Measurements from ENCODE around the gene TBX6. TPM values are rescaled to one million over a fixed set of nuclear protein-coding genes. Genes with fewer than 3 reads are reported as not detected.

TBX6 gene
- total RNA-seq (0.42 and 0.60 TPM in 2 replicates), polyA plus RNA-seq (0.30 and 0.40 TPM in 2 replicates), polyA minus RNA-seq (not detected in 2 replicates), Bru-seq, nascent RNA (percentile 13 among the genes with signal in this experiment), BruChase-seq, experiment 1, labeled RNA remaining after a 6-hour chase (percentile 28 among the genes with signal in this experiment), BruChase-seq, experiment 2, labeled RNA remaining after a 2-hour chase (percentile 20 among the genes with signal in this experiment)
- polyA plus RNA-seq (2011; cell fraction: cytosol; rRNA removed) = 0.05 and 0.13 TPM in 2 replicates
- 0.41 and 0.42 TPM in 2 replicates for polyA plus RNA-seq (2011; cell fraction: nucleus; rRNA removed)
- 0.16 and 0.23 TPM in 2 replicates for polyA plus RNA-seq (2012)
- not detected for polyA minus RNA-seq (2011; cell fraction: cytosol; rRNA and poly(A)+ RNA removed)
- polyA minus RNA-seq (2011; cell fraction: nucleus; rRNA and poly(A)+ RNA removed) = 0.43 TPM in 1 of 2 replicates, not detected in the other
- long read RNA-seq = 0 reads

GRCh38 chr16:30091474-30092372 lies at the start of gene TBX6:
TBX6 (minus strand) TSS chr16:30091924; CDS start chr16:30091193, 731 bp downstream.
- FAIRE-seq (peak; percentile 98), DNase-seq (ENCODE audit: low read depth, low spot score) (peak; percentile 92)
- peaks cover 0 to 8% of the 10 kb centered on the region in 2 experiments for H3K36me3 ChIP-seq (ENCODE audit: control insufficient read depth in 2 of 2, extremely low read depth in 1 of 2, insufficient read depth in 2 of 2, low read length in 2 of 2)
- peak within 1 kb of the TSS; percentile 96 for H2AFZ ChIP-seq (ENCODE audit: low read depth, low read length)
- H3K27me3 ChIP-seq (ENCODE audit: control insufficient read depth in 2 of 2, insufficient read depth in 2 of 2, low read length in 2 of 2) = no peaks in the 10 kb centered on the region
- no peaks in the 10 kb centered on the region for H3K9me1 ChIP-seq (replicated peaks; ENCODE audit: control insufficient read depth, extremely low read depth, insufficient read depth, low read length)
- peak within 1 kb of the TSS; percentile 6 to 53 (median 47) for H3K4me3 ChIP-seq (replicated peaks in 1 of 3; ENCODE audit: insufficient read depth in 1 of 3, low read depth in 1 of 3, low read length in 3 of 3)
- dilution Hi-C loops (cut with MboI; ENCODE audit: extremely low pct_ligation_motif_present, low sequenced_read_pairs) (no loop called here), intact Hi-C loops (cut with micrococcal nuclease) (loop anchor here (1.0 to 10.0 kb wide), 8 partner anchors 15 to 563 kb away; partner anchors contain the start of genes ALDOA, FBRS, PRR14 and ZNF771)
- H3K27ac ChIP-seq (ENCODE audit: insufficient read depth, low read depth, low read length) = peak within 1 kb of the TSS; percentile 46
- ChIA-PET CTCF (interaction anchor here (0.6 to 5.6 kb wide), 40 partner anchors 10 to 537 kb away, joined by 3 to 55 read pairs (median 6); partner anchors contain the start of genes ALDOA, CORO1A, DCTPP1 and GDPD3), POLR2A (interaction anchor here (0.5 to 1.7 kb wide), 8 partner anchors 15 to 118 kb away, joined by 3 to 10 read pairs (median 4); partner anchors contain the start of genes ALDOA and TAOK2)
- TF ChIP-seq POLR2AphosphoS5 (IDR thresholded peaks at IDR 0.05; ENCODE audit: insufficient read depth, low read depth, low read length) (peak; percentile 48), JUN (IDR thresholded peaks at IDR 0.05; ENCODE audit: borderline replicate concordance, insufficient read depth, insufficient read length, low read depth) (no peak), POLR2A (IDR thresholded peaks at IDR 0.05; ENCODE audit: low read depth, low read length) (peak; percentile 62), GATA2 (IDR thresholded peaks at IDR 0.05; ENCODE audit: insufficient read depth, insufficient read length, low read depth, low read length) (no peak), CTCF (IDR thresholded peaks at IDR 0.05; ENCODE audit: extremely low read depth in 1 of 2, insufficient read depth in 1 of 2, low read depth in 1 of 2, low read length in 2 of 2) (peak; percentile 56 to 86)
- H4K20me1 ChIP-seq (replicated peaks; ENCODE audit: control insufficient read depth, extremely low read depth, insufficient read depth, low read length) = no peaks in the 10 kb centered on the region
- H3K9me3 ChIP-seq (replicated peaks; ENCODE audit: control insufficient read depth, insufficient read depth, low read length) = no peaks in the 10 kb centered on the region
- no peaks in the 10 kb centered on the region for H3K79me2 ChIP-seq (ENCODE audit: control insufficient read depth, insufficient read depth, low read length)
- H3K4me1 ChIP-seq (ENCODE audit: control insufficient read depth, extremely low read depth, insufficient read depth, low read length) = peaks cover 23% of the 10 kb centered on the region
- peak within 1 kb of the TSS; percentile 58 for H3K9ac ChIP-seq (replicated peaks; ENCODE audit: extremely low read depth, insufficient read depth, low read length)
- H3K4me2 ChIP-seq (ENCODE audit: insufficient read depth, low read length) = peak within 1 kb of the TSS; percentile 78
- no TSS peak for BruUV-seq (replicated peaks)
